SK-N-MC (cell line): ENCODE measurements around the gene PRPS2.

Experiments
- DNase-seq: peaks from one replicate; pipeline ENCODE4 v3.0.0-alpha.2; 2011; ENCODE audit warnings: low read depth, low spot score
- H3K27ac ChIP-seq: fragments of 200-600 bp; sonication (generic); 2 replicates; pipeline ENCODE4 v1.5.1; 2016; ENCODE audit warnings: mixed run types
- H3K36me3 ChIP-seq: fragments of 200-600 bp; sonication (generic); 2 replicates; pipeline ENCODE4 v1.6.1; 2017; ENCODE audit warnings: antibody characterized with exemption, low read length, mixed read lengths; ENCODE audit not compliant: insufficient read depth
- H3K4me3 ChIP-seq: fragments of 200-600 bp; sonication (generic); 2 replicates; pipeline ENCODE4 v1.5.1; 2016
- H3K9ac ChIP-seq: fragments of 200-600 bp; sonication (generic); 2 replicates; pipeline ENCODE4 v1.8.0; 2017; ENCODE audit warnings: mixed run types, mixed read lengths; ENCODE audit not compliant: insufficient read length
- H3K9me3 ChIP-seq: fragments of 200-600 bp; sonication (generic); 2 replicates; pipeline ENCODE4 v1.6.1; 2017; ENCODE audit warnings: low read depth, mild to moderate bottlenecking, antibody characterized with exemption, low read length, moderate library complexity, mixed read lengths
- EZH2 ChIP-seq: fragments of 200-600 bp; sonication (generic); IDR thresholded peaks from one replicate; pipeline ENCODE4 v1.6.1; 2017; ENCODE audit warnings: antibody characterized with exemption
- FOXP2 ChIP-seq: optimal IDR thresholded peaks from 2 replicates; pipeline ENCODE3; 2011; ENCODE audit warnings: mild to moderate bottlenecking, moderate library complexity; ENCODE audit not compliant: insufficient read depth; ENCODE audit errors: extremely low read length, control extremely low read depth
- POLR2AphosphoS5 ChIP-seq: IDR thresholded peaks from 2 replicates; pipeline ENCODE4 v1.6.1; 2012; ENCODE audit warnings: mild to moderate bottlenecking, low read depth, low read length, borderline replicate concordance

Gene PRPS2

GRCh38 chrX:12824944-12825343, 33.7 kb downstream of the PRPS2 start:
- H3K4me3 ChIP-seq: no peak overlapping the region
- TF ChIP-seq FOXP2: no peak
- no peak overlapping the region for H3K27ac ChIP-seq
- DNase-seq: no peak
- peaks cover 8% of the 10 kb centered on the region; the same call in 1 of the 2 replicates for H3K36me3 ChIP-seq
- no peak overlapping the region for H3K9ac ChIP-seq
- H3K9me3 ChIP-seq: no peaks in the 10 kb centered on the region

GRCh38 chrX:12825801-12826200, 34.6 kb downstream of the PRPS2 start:
- H3K9me3 ChIP-seq: no peaks in the 10 kb centered on the region
- TF ChIP-seq FOXP2 (no peak), EZH2 (no peak), POLR2AphosphoS5 (no peak)
- H3K27ac ChIP-seq: no peak overlapping the region
- no peak overlapping the region for H3K9ac ChIP-seq
- peaks cover 2% of the 10 kb centered on the region; the same call in 1 of the 2 replicates for H3K36me3 ChIP-seq
- no peak overlapping the region for H3K4me3 ChIP-seq
- DNase-seq: no peak

- Histone ChIP-seq H3K9ac (no peak overlapping the region), H3K36me3 (no peaks in the 10 kb centered on the region), H3K4me3 (no peak overlapping the region), H3K27ac (no peak overlapping the region), H3K9me3 (no peaks in the 10 kb centered on the region)
- TF ChIP-seq POLR2AphosphoS5 (no peak), FOXP2 (no peak), EZH2 (no peak)
- no peak for DNase-seq
These were observed 52.0 kb downstream of the PRPS2 start for GRCh38 chrX:12843061-12843667.

GRCh38 chrX:12843668-12844279, 52.6 kb downstream of the PRPS2 start:
- no peak for DNase-seq
- TF ChIP-seq POLR2AphosphoS5 (no peak), FOXP2 (no peak), EZH2 (no peak)
- H3K4me3 ChIP-seq: no peak overlapping the region
- no peak overlapping the region for H3K9ac ChIP-seq
- no peaks in the 10 kb centered on the region for H3K9me3 ChIP-seq
- no peaks in the 10 kb centered on the region for H3K36me3 ChIP-seq
- H3K27ac ChIP-seq: no peak overlapping the region

- no peak for TF ChIP-seq EZH2
- no peaks in the 10 kb centered on the region for H3K36me3 ChIP-seq
- DNase-seq: no peak
- H3K4me3 ChIP-seq: no peak overlapping the region
- H3K27ac ChIP-seq: no peak overlapping the region
- H3K9ac ChIP-seq: no peak overlapping the region
- no peaks in the 10 kb centered on the region for H3K9me3 ChIP-seq
These were observed 53.1 kb downstream of the PRPS2 start for GRCh38 chrX:12844319-12844718.

GRCh38 chrX:12865359-12865758, 74.1 kb downstream of the PRPS2 start:
- no peaks in the 10 kb centered on the region for H3K36me3 ChIP-seq
- no peak for TF ChIP-seq FOXP2
- TF ChIP-seq EZH2: no peak
- no peak for TF ChIP-seq POLR2AphosphoS5
- H3K27ac ChIP-seq: no peak overlapping the region
- H3K9ac ChIP-seq: no peak overlapping the region
- DNase-seq: no peak
- H3K4me3 ChIP-seq: no peak overlapping the region
- no peaks in the 10 kb centered on the region for H3K9me3 ChIP-seq

- Histone ChIP-seq H3K9me3 (no peaks in the 10 kb centered on the region), H3K9ac (no peak within 1 kb of the TSS), H3K27ac (no peak within 1 kb of the TSS), H3K36me3 (no peaks in the 10 kb centered on the region), H3K4me3 (no peak within 1 kb of the TSS)
- TF ChIP-seq EZH2: no peak
- no peak for TF ChIP-seq FOXP2
- TF ChIP-seq POLR2AphosphoS5: no peak
- no peak for DNase-seq
These were observed 75.5 kb downstream of the PRPS2 start, which contains the start of gene TLR7 for GRCh38 chrX:12866451-12867377. Gene TLR7 (plus strand): TSS chrX:12867072. CDS start chrX:12867579, 507 bp downstream.

GRCh38 chrX:12867685-12868084, 76.5 kb downstream of the PRPS2 start:
- TF ChIP-seq FOXP2 (no peak), EZH2 (no peak), POLR2AphosphoS5 (no peak)
- H3K9ac ChIP-seq: no peak overlapping the region
- no peaks in the 10 kb centered on the region for H3K9me3 ChIP-seq
- no peaks in the 10 kb centered on the region for H3K36me3 ChIP-seq
- DNase-seq: no peak
- no peak overlapping the region for H3K27ac ChIP-seq
- no peak overlapping the region for H3K4me3 ChIP-seq

GRCh38 chrX:12868747-12869146, 77.5 kb downstream of the PRPS2 start:
- H3K4me3 ChIP-seq: no peak overlapping the region
- H3K9ac ChIP-seq: no peak overlapping the region
- no peak overlapping the region for H3K27ac ChIP-seq
- TF ChIP-seq POLR2AphosphoS5: no peak
- TF ChIP-seq EZH2: no peak
- TF ChIP-seq FOXP2: no peak
- no peaks in the 10 kb centered on the region for H3K36me3 ChIP-seq
- H3K9me3 ChIP-seq: no peaks in the 10 kb centered on the region
- no peak for DNase-seq
